Peyer's patch (tissue), 4 donors: ENCODE measurements around the gene TBCD. TPM values are rescaled to one million over a fixed set of nuclear protein-coding genes. Genes with fewer than 3 reads are reported as not detected.

Experiments used
- DNase-seq, 3 donors: peaks; one replicate each; pipeline ENCODE4 v3.0.0-alpha.2; 2017 to 2019
- H3K27ac ChIP-seq, 4 donors: fragments of 200-600 bp; sonication (generic); one replicate each; pipeline ENCODE4 v1.5.1; 2016 to 2019
- H3K27me3 ChIP-seq, 2 donors: fragments of 200-600 bp; sonication (generic); one replicate each; pipeline ENCODE4 v1.5.1; 2019
- H3K36me3 ChIP-seq, 3 donors: fragments of 200-600 bp; sonication (generic); one replicate each; pipeline ENCODE4 v1.5.1; 2016 to 2019
- H3K4me1 ChIP-seq, 4 donors: fragments of 200-600 bp; sonication (generic); one replicate each; pipeline ENCODE4 v1.5.1; 2016 to 2019
- H3K4me3 ChIP-seq, 4 donors: fragments of 200-600 bp; sonication (generic); 1 replicate in 3 of 4; 2 replicates in 1 of 4; pipeline ENCODE4 v1.5.1; 2016 to 2019; ENCODE audit warnings: mild to moderate bottlenecking in 1 of 4
- H3K9me3 ChIP-seq, 4 donors: fragments of 200-600 bp; sonication (generic); one replicate each; pipeline ENCODE4 v1.5.1; 2016 to 2019; ENCODE audit warnings: mild to moderate bottlenecking in 1 of 4
- CTCF ChIP-seq, 6 experiments: fragments of 450-650 bp in 4 of 6; fragments of 200-600 bp in 2 of 6; sonication (generic) in 1 of 6; IDR thresholded peaks; one replicate each; pipeline ENCODE4 v1.5.1; 2017 to 2019; ENCODE audit warnings: antibody characterized with exemption in 6 of 6, mild to moderate bottlenecking in 3 of 6, moderate library complexity in 1 of 6
- POLR2A ChIP-seq, 2 donors: fragments of 450-650 bp; IDR thresholded peaks; one replicate each; pipeline ENCODE4 v1.5.1; 2017; ENCODE audit warnings: antibody characterized with exemption in 2 of 2, mild to moderate bottlenecking in 2 of 2, moderate library complexity in 2 of 2
- total RNA-seq, 4 donors: library from RNA; depleted of rRNA; stranded (reverse); fragments of >200 nt; gene quantifications; one replicate each; pipeline ENCODE4 v1.1.0, GENCODE V29; 2016

TBCD gene
- total RNA-seq, 4 donors from 2014 or later = 58.7 to 130 (median 74.8) TPM

- no peak overlapping the region for H3K27ac ChIP-seq
- DNase-seq = no peak
- TF ChIP-seq POLR2A (IDR thresholded peaks at IDR 0.05) (no peak), CTCF (IDR thresholded peaks at IDR 0.05) (no peak)
- peaks cover 0 to 5% (median 0%) of the 10 kb centered on the region in 4 donors for H3K4me1 ChIP-seq
- no peaks in the 10 kb centered on the region for H3K36me3 ChIP-seq
- no peaks in the 10 kb centered on the region for H3K9me3 ChIP-seq
- no peaks in the 10 kb centered on the region for H3K27me3 ChIP-seq
- H3K4me3 ChIP-seq = no peak overlapping the region
Observed at GRCh38 chr17:82970818-82971590, 219.1 kb downstream of the TBCD start.

- Histone ChIP-seq H3K9me3 (no peaks in the 10 kb centered on the region), H3K4me3 (no peak overlapping the region), H3K27ac (no peak overlapping the region), H3K4me1 (peaks cover 0 to 5% (median 0%) of the 10 kb centered on the region in 4 donors), H3K36me3 (no peaks in the 10 kb centered on the region), H3K27me3 (no peaks in the 10 kb centered on the region)
- no peak for TF ChIP-seq POLR2A (IDR thresholded peaks at IDR 0.05)
- no peak for TF ChIP-seq CTCF (IDR thresholded peaks at IDR 0.05)
- no peak for DNase-seq
Observed at GRCh38 chr17:82972836-82973372, 221.0 kb downstream of the TBCD start.

GRCh38 chr17:82973456-82974135, 221.7 kb downstream of the TBCD start:
- no peak overlapping the region for H3K4me3 ChIP-seq
- H3K27me3 ChIP-seq = no peaks in the 10 kb centered on the region
- TF ChIP-seq CTCF (IDR thresholded peaks at IDR 0.05) (no peak), POLR2A (IDR thresholded peaks at IDR 0.05) (no peak)
- H3K9me3 ChIP-seq = no peaks in the 10 kb centered on the region
- H3K36me3 ChIP-seq = no peaks in the 10 kb centered on the region
- H3K27ac ChIP-seq = no peak overlapping the region
- peaks cover 0 to 5% (median 0%) of the 10 kb centered on the region in 4 donors for H3K4me1 ChIP-seq
- no peak for DNase-seq

- no peak for TF ChIP-seq POLR2A (IDR thresholded peaks at IDR 0.05)
- no peak for TF ChIP-seq CTCF (IDR thresholded peaks at IDR 0.05)
- Histone ChIP-seq H3K4me3 (no peak overlapping the region), H3K27ac (no peak overlapping the region), H3K9me3 (no peaks in the 10 kb centered on the region), H3K27me3 (no peaks in the 10 kb centered on the region), H3K4me1 (peaks cover 0 to 5% (median 0%) of the 10 kb centered on the region in 4 donors), H3K36me3 (no peaks in the 10 kb centered on the region)
- DNase-seq = no peak
Observed at GRCh38 chr17:82974136-82974952, 222.5 kb downstream of the TBCD start.

GRCh38 chr17:82976982-82977488, 225.2 kb downstream of the TBCD start:
- H3K4me1 ChIP-seq = peaks cover 0 to 5% (median 0%) of the 10 kb centered on the region in 4 donors
- no peak overlapping the region for H3K27ac ChIP-seq
- no peaks in the 10 kb centered on the region for H3K27me3 ChIP-seq
- H3K36me3 ChIP-seq = no peaks in the 10 kb centered on the region
- DNase-seq = no peak
- TF ChIP-seq POLR2A (IDR thresholded peaks at IDR 0.05) = no peak
- no peak for TF ChIP-seq CTCF (IDR thresholded peaks at IDR 0.05)
- H3K4me3 ChIP-seq = no peak overlapping the region
- no peaks in the 10 kb centered on the region for H3K9me3 ChIP-seq
